Activated naive CD8-positive, alpha-beta T cell treated with anti-CD3 and anti-CD28 coated beads, Interleukin-2, amount 50 U/mL, for 16 hours (primary cell): ENCODE results near the gene TMTC3.
"Not testable (repeated sequence)": the region's sequence is repeated elsewhere in the genome, so short reads cannot be mapped to it uniquely, and the experiment has no call there.

ENCODE experiments used
- DNase-seq: peaks from one replicate; pipeline ENCODE4 v3.0.0-alpha.2; 2020; ENCODE audit warnings: low read depth, low spot score

The TMTC3 gene

GRCh38 chr12:88141774-88142609 is at the start of gene TMTC3, which contains the start of gene CEP290:
TMTC3 (plus strand) TSS chr12:88142307; CDS start chr12:88148316, 6,009 bp downstream.
CEP290 (minus strand) TSS chr12:88142088; CDS start chr12:88141307, 781 bp downstream.
- peak; percentile 80 for DNase-seq

- no peak for DNase-seq
These were observed 49.3 kb upstream of the TMTC3 start for GRCh38 chr12:88092771-88093170.

- DNase-seq: no peak
These were observed 48.5 kb upstream of the TMTC3 start for GRCh38 chr12:88093573-88093972.

- no peak for DNase-seq
These were observed 34.1 kb upstream of the TMTC3 start for GRCh38 chr12:88108021-88108420.

GRCh38 chr12:88111074-88111652 is 30.9 kb upstream of the TMTC3 start:
- DNase-seq: no peak

GRCh38 chr12:88113871-88114270 is 28.2 kb upstream of the TMTC3 start:
- no peak for DNase-seq

- DNase-seq: no peak
These were observed 19.4 kb upstream of the TMTC3 start for GRCh38 chr12:88122666-88123065.

- DNase-seq: no peak
These were observed 15.0 kb upstream of the TMTC3 start for GRCh38 chr12:88127099-88127498.

- no peak for DNase-seq
These were observed 14.3 kb upstream of the TMTC3 start for GRCh38 chr12:88127855-88128254.

- DNase-seq: no peak
These were observed 9.7 kb upstream of the TMTC3 start for GRCh38 chr12:88132392-88132791.

GRCh38 chr12:88133181-88133580 is 8.9 kb upstream of the TMTC3 start:
- DNase-seq: not testable (repeated sequence)

GRCh38 chr12:88139711-88140110 is 2.4 kb upstream of the TMTC3 start:
- not testable (repeated sequence) for DNase-seq

GRCh38 chr12:88141425-88141773 is 708 bp upstream of the TMTC3 start:
- no peak for DNase-seq

- no peak for DNase-seq
These were observed 494 bp downstream of the TMTC3 start for GRCh38 chr12:88142610-88142991.

- no peak for DNase-seq
These were observed 1.9 kb downstream of the TMTC3 start for GRCh38 chr12:88144037-88144436.

GRCh38 chr12:88144546-88145468 is 2.7 kb downstream of the TMTC3 start:
- no peak for DNase-seq

- DNase-seq: no peak
These were observed 3.7 kb downstream of the TMTC3 start for GRCh38 chr12:88145567-88146505.

GRCh38 chr12:88150063-88150462 is 8.0 kb downstream of the TMTC3 start:
- no peak for DNase-seq

- no peak for DNase-seq
These were observed 11.9 kb downstream of the TMTC3 start for GRCh38 chr12:88153959-88154358.

- no peak for DNase-seq
These were observed 14.1 kb downstream of the TMTC3 start for GRCh38 chr12:88156075-88156654.

- DNase-seq: no peak
These were observed 21.3 kb downstream of the TMTC3 start for GRCh38 chr12:88163371-88163770.
